NCI-H2171 (cell line): Measurements from ENCODE around the gene TOX2.

Experiments
- DNase-seq: peaks from one replicate; lab custom pipeline; 2025; lab: John Stamatoyannopoulos, UW

Gene TOX2

GRCh38 chr20:44104798-44105517, 190.3 kb downstream of the TOX2 start:
- DNase-seq = peak; percentile 85

- DNase-seq = no peak
Measured at GRCh38 chr20:44106615-44107014, 192.0 kb downstream of the TOX2 start.

GRCh38 chr20:44109951-44110361, 195.3 kb downstream of the TOX2 start:
- DNase-seq = no peak

- no peak for DNase-seq
Measured at GRCh38 chr20:44110816-44111568, 196.3 kb downstream of the TOX2 start.

GRCh38 chr20:44111712-44112335, 197.2 kb downstream of the TOX2 start:
- DNase-seq = peak; percentile 33

- DNase-seq = no peak
Measured at GRCh38 chr20:44112456-44112855, 197.8 kb downstream of the TOX2 start.

GRCh38 chr20:44112889-44113617, 198.4 kb downstream of the TOX2 start:
- no peak for DNase-seq

- no peak for DNase-seq
Measured at GRCh38 chr20:44113618-44114376, 199.1 kb downstream of the TOX2 start.

GRCh38 chr20:44115181-44115580, 200.5 kb downstream of the TOX2 start:
- DNase-seq = no peak

- DNase-seq = no peak
Measured at GRCh38 chr20:44115762-44116644, 201.4 kb downstream of the TOX2 start.

GRCh38 chr20:44117296-44118184, 202.9 kb downstream of the TOX2 start:
- DNase-seq = no peak

- no peak for DNase-seq
Measured at GRCh38 chr20:44118185-44119033, 203.8 kb downstream of the TOX2 start.
